Endothelial cell of umbilical vein (primary cell): ENCODE results near the gene CEP250. TPM values are rescaled to one million over a fixed set of nuclear protein-coding genes. Genes with fewer than 3 reads are reported as not detected.

Source experiments
- BruUV-seq: library from RNA; stranded (reverse); fragments of 400-500 nt; replicated peaks from 2 replicates; lab custom pipeline; 2021; lab: Mats Ljungman, UMichigan
- CTCF ChIA-PET: fragments of 300-600, 350-600 bp; sonication (Branson Sonifier 250); formaldehyde crosslinking; loops from one replicate; lab custom pipeline; 2021; ENCODE audit warnings: antibody characterized with exemption, inconsistent platforms; lab: Charles Lee
- POLR2A ChIA-PET: fragments of 300-600, 350-600 bp; sonication (Branson Sonifier 250); formaldehyde crosslinking; loops from one replicate; lab custom pipeline; 2021; ENCODE audit warnings: antibody characterized with exemption, inconsistent platforms; lab: Charles Lee
- DNase-seq: peaks from one replicate; pipeline ENCODE4 v3.0.0-alpha.2; 2011; ENCODE audit warnings: low read depth, low spot score
- FAIRE-seq: peaks from 2 replicates; lab custom pipeline; 2011; peaks lifted over from hg19 to GRCh38; lab: Jason Lieb, UNC
- H2AFZ ChIP-seq: 2 replicates; pipeline ENCODE4 v1.6.0; 2012; ENCODE audit warnings: low read depth, low read length, control low read depth, inconsistent platforms
- H3K27ac ChIP-seq: 2 replicates; pipeline ENCODE4 v1.5.1; 2011; ENCODE audit warnings: low read depth, mild to moderate bottlenecking, control low read depth, low read length, moderate library complexity; ENCODE audit not compliant: insufficient read depth
- H3K27me3 ChIP-seq, 2 experiments: 2 replicates each; pipeline versions ENCODE4 v1.6.0 to v1.6.1; 2011; ENCODE audit warnings: low read length in 2 of 2, mixed read lengths in 1 of 2; ENCODE audit not compliant: control insufficient read depth in 2 of 2, insufficient read depth in 2 of 2
- H3K36me3 ChIP-seq, 2 experiments: 2 replicates in 1 of 2; 3 replicates in 1 of 2; pipeline ENCODE4 v1.5.1; 2011; ENCODE audit warnings: low read length in 2 of 2, mild to moderate bottlenecking in 1 of 2, moderate library complexity in 1 of 2; ENCODE audit not compliant: control insufficient read depth in 2 of 2, insufficient read depth in 2 of 2; ENCODE audit errors: extremely low read depth in 1 of 2
- H3K4me1 ChIP-seq: 3 replicates; pipeline ENCODE4 v1.5.1; 2011; ENCODE audit warnings: mild to moderate bottlenecking, low read length; ENCODE audit not compliant: control insufficient read depth, insufficient read depth; ENCODE audit errors: extremely low read depth
- H3K4me2 ChIP-seq: 2 replicates; pipeline ENCODE4 v1.6.1; 2011; ENCODE audit warnings: low read length, control low read depth, mixed read lengths; ENCODE audit not compliant: insufficient read depth
- H3K4me3 ChIP-seq, 3 experiments: fragments of 200-600 bp in 1 of 3; sonication (generic), shearing (Covaris generic) in 1 of 3; replicated peaks in 1 of 3; 2 replicates each; pipeline ENCODE4 v1.5.1; 2011 to 2016; ENCODE audit warnings: control low read depth in 3 of 3, low read length in 3 of 3, mild to moderate bottlenecking in 2 of 3, inconsistent platforms in 1 of 3, low read depth in 1 of 3, moderate library complexity in 1 of 3; ENCODE audit not compliant: insufficient read depth in 1 of 3
- H3K79me2 ChIP-seq: 2 replicates; pipeline ENCODE4 v1.6.0; 2012; ENCODE audit warnings: low read length, inconsistent platforms; ENCODE audit not compliant: control insufficient read depth, insufficient read depth
- H3K9ac ChIP-seq: replicated peaks from 2 replicates; pipeline ENCODE3; 2011; ENCODE audit warnings: low read length, control low read depth; ENCODE audit not compliant: insufficient read depth; ENCODE audit errors: extremely low read depth
- H3K9me1 ChIP-seq: replicated peaks from 3 replicates; pipeline ENCODE4 v1.6.0; 2011; ENCODE audit warnings: mild to moderate bottlenecking, low read length; ENCODE audit not compliant: control insufficient read depth, insufficient read depth; ENCODE audit errors: extremely low read depth
- H3K9me3 ChIP-seq: replicated peaks from 2 replicates; pipeline ENCODE4 v1.5.1; 2012; ENCODE audit warnings: low read length, inconsistent platforms; ENCODE audit not compliant: control insufficient read depth, insufficient read depth
- H4K20me1 ChIP-seq: replicated peaks from 2 replicates; pipeline ENCODE3; 2011; ENCODE audit warnings: mild to moderate bottlenecking, low read length; ENCODE audit not compliant: control insufficient read depth, insufficient read depth; ENCODE audit errors: extremely low read depth
- CTCF ChIP-seq, 2 donors: IDR thresholded peaks; 1 replicate in 1 of 2; 2 replicates in 1 of 2; pipeline ENCODE4 v1.5.1; 2011; ENCODE audit warnings: low read length in 2 of 2, mild to moderate bottlenecking in 2 of 2, moderate library complexity in 2 of 2, control low read depth in 1 of 2, inconsistent platforms in 1 of 2, low read depth in 1 of 2; ENCODE audit not compliant: insufficient read depth in 1 of 2; ENCODE audit errors: extremely low read depth in 1 of 2
- FOS ChIP-seq: IDR thresholded peaks from 2 replicates; pipeline ENCODE4 v1.6.1; 2011; ENCODE audit warnings: mild to moderate bottlenecking, low read length, moderate library complexity, borderline replicate concordance; ENCODE audit not compliant: insufficient read depth
- GATA2 ChIP-seq: IDR thresholded peaks from 2 replicates; pipeline ENCODE4 v1.7.0; 2011; ENCODE audit warnings: low read depth, mild to moderate bottlenecking, moderate library complexity, mixed read lengths, low read length; ENCODE audit not compliant: insufficient read length, insufficient read depth
- MAX ChIP-seq: IDR thresholded peaks from 2 replicates; pipeline ENCODE4 v1.6.1; 2011; ENCODE audit not compliant: insufficient read depth, insufficient read length
- MYC ChIP-seq: IDR thresholded peaks from one replicate; pipeline ENCODE4 v1.6.1; 2011; ENCODE audit warnings: mild to moderate bottlenecking, low read depth, low read length
- POLR2AphosphoS5 ChIP-seq: IDR thresholded peaks from 2 replicates; pipeline ENCODE4 v1.6.1; 2012; ENCODE audit warnings: low read depth, mild to moderate bottlenecking, control low read depth, low read length, moderate library complexity; ENCODE audit not compliant: insufficient read depth
- dilution Hi-C: fragments of 300-500 bp; cut with MboI; formaldehyde crosslinking; loops from one replicate; pipeline ENCODE4 v1.15.0; 2019; ENCODE audit warnings: low sequenced_read_pairs; ENCODE audit not compliant: extremely low pct_ligation_motif_present
- intact Hi-C: fragments of 100-400 bp; cut with micrococcal nuclease; formaldehyde crosslinking; loops from one replicate; pipeline ENCODE4 v1.10.0; 2022
- polyA plus RNA-seq, 4 experiments: library from polyadenylated mRNA; depleted of rRNA in 3 of 4; stranded (reverse) in 3 of 4; unstranded in 1 of 4; fragments of >200 nt; gene quantifications; 2 replicates each; pipeline versions ENCODE4 v1.2.1 to v1.2.3, GENCODE V29; 2011 to 2012; ENCODE audit warnings: missing spikeins in 1 of 4
- total RNA-seq: library from RNA; stranded (reverse); gene quantifications from 2 replicates; pipeline ENCODE4 v1.2.3, GENCODE V29; 2021

The CEP250 gene
- total and polyA plus RNA-seq, 2 donors (not counting 3 experiments of a cell fraction or from before 2014, with no cell fraction given), result 5.3 to 58.9 TPM

GRCh38 chr20:35466856-35467255 is 11.5 kb downstream of the CEP250 start:
- BruUV-seq, result no TSS peak

More at GRCh38 chr20:35466856-35467255, 11.5 kb downstream of the CEP250 start:
- H3K27ac ChIP-seq, result no peak overlapping the region
- H3K27me3 ChIP-seq, result no peaks in the 10 kb centered on the region
- intact Hi-C loops, result no loop called here
- H3K4me1 ChIP-seq, result peaks cover 19% of the 10 kb centered on the region
- FAIRE-seq (no peak), DNase-seq (no peak)
- dilution Hi-C loops, result no loop called here
- ChIA-PET CTCF (interaction anchor here (0.8 to 1.4 kb wide), 4 partner anchors 11 to 38 kb away, joined by 3 to 5 read pairs (median 3); partner anchors contain the start of gene CEP250), POLR2A (no interaction called here)
- H3K4me2 ChIP-seq, result no peak overlapping the region
- H3K36me3 ChIP-seq, result peaks cover 4 to 10% of the 10 kb centered on the region in 2 experiments
- H3K9me3 ChIP-seq, result no peaks in the 10 kb centered on the region
- no peaks in the 10 kb centered on the region for H3K79me2 ChIP-seq
- H4K20me1 ChIP-seq, result no peaks in the 10 kb centered on the region
- H3K4me3 ChIP-seq, result no peak overlapping the region
- no peak overlapping the region for H2AFZ ChIP-seq
- no peak for TF ChIP-seq MYC
- no peak for TF ChIP-seq MAX
- no peak for TF ChIP-seq CTCF (IDR thresholded peaks at IDR 0.05; ENCODE audit: extremely low read depth in 1 of 2, insufficient read depth in 1 of 2, low read depth in 1 of 2, low read length in 2 of 2)
- TF ChIP-seq GATA2, result no peak
- TF ChIP-seq POLR2AphosphoS5, result no peak
- no peak for TF ChIP-seq FOS
- no peak overlapping the region for H3K9ac ChIP-seq
- H3K9me1 ChIP-seq, result no peaks in the 10 kb centered on the region
